HepG2 (cell line): ENCODE data around the gene SNX21. TPM values are rescaled to one million over a fixed set of nuclear protein-coding genes. Genes with fewer than 3 reads are reported as not detected.
A peak's percentile ranks its signal among the peaks of the same experiment; 100 is the strongest.

ENCODE experiments used
- ATAC-seq: fragments of 200-7000 bp; cut with Tn5 transposase; 3 replicates; pipeline ENCODE4 v1.9.1; 2020; ENCODE audit warnings: mild to moderate bottlenecking, moderate library complexity
- BruUV-seq: library from RNA; stranded (reverse); fragments of 400-500 nt; replicated peaks from 2 replicates; lab custom pipeline; 2021; lab: Mats Ljungman, UMichigan
- CTCF ChIA-PET: fragments of 300-600 bp; formaldehyde crosslinking; extraction: SDS; loops from one replicate; lab custom pipeline; 2021; ENCODE audit warnings: low total read pairs, inconsistent platforms, low intra/inter-chr PET ratio; lab: Yijun Ruan, JAX
- POLR2A ChIA-PET: fragments of 350-600 bp; sonication (Branson Sonifier 250); formaldehyde crosslinking; loops from one replicate; lab custom pipeline; 2020; ENCODE audit warnings: antibody characterized with exemption, inconsistent platforms; lab: Yijun Ruan, JAX
- DNase-seq: peaks from one replicate; pipeline ENCODE4 v3.0.0-alpha.2; 2015; ENCODE audit warnings: low spot score
- FAIRE-seq: peaks from 3 replicates; lab custom pipeline; 2011; peaks lifted over from hg19 to GRCh38; lab: Jason Lieb, UNC
- H2AFZ ChIP-seq: one replicate; pipeline ENCODE4 v1.6.1; 2011; ENCODE audit warnings: low read length, inconsistent platforms
- H3K27ac ChIP-seq: fragments of 300-600 bp; 3 replicates; pipeline ENCODE4 v1.8.0; 2011; ENCODE audit warnings: mixed run types, mild to moderate bottlenecking, mixed read lengths, low read length, inconsistent platforms; ENCODE audit not compliant: insufficient read depth; ENCODE audit errors: extremely low read length
- H3K27me3 ChIP-seq, 2 experiments: fragments of 200-600 bp in 1 of 2; 2 replicates in 1 of 2; 3 replicates in 1 of 2; pipeline versions ENCODE4 v1.6.0 to v1.8.0; 2011; ENCODE audit warnings: low read length in 2 of 2, mild to moderate bottlenecking in 2 of 2, moderate library complexity in 2 of 2, inconsistent platforms in 1 of 2; ENCODE audit not compliant: insufficient read depth in 2 of 2, control insufficient read depth in 1 of 2
- H3K36me3 ChIP-seq, 2 experiments: fragments of 200-600 bp in 1 of 2; replicated peaks in 1 of 2; 2 replicates in 1 of 2; 3 replicates in 1 of 2; pipeline versions ENCODE4 v1.5.1 to v1.8.0; 2011; ENCODE audit warnings: low read length in 2 of 2, inconsistent platforms in 1 of 2; ENCODE audit not compliant: insufficient read depth in 2 of 2, control insufficient read depth in 1 of 2
- H3K4me1 ChIP-seq: 2 replicates; pipeline ENCODE4 v1.5.1; 2012; ENCODE audit warnings: low read length, inconsistent platforms; ENCODE audit not compliant: insufficient read depth
- H3K4me2 ChIP-seq: 2 replicates; pipeline ENCODE4 v1.6.0; 2011; ENCODE audit warnings: low read depth, low read length, inconsistent platforms
- H3K4me3 ChIP-seq, 3 experiments: fragments of 200-600 bp in 1 of 3; sonication (generic), shearing (Covaris generic) in 1 of 3; replicated peaks in 1 of 3; 2 replicates each; pipeline ENCODE4 v1.5.1; 2011 to 2016; ENCODE audit warnings: low read length in 3 of 3, inconsistent platforms in 2 of 3, low read depth in 2 of 3, mild to moderate bottlenecking in 2 of 3, control low read depth in 1 of 3, mixed read lengths in 1 of 3; ENCODE audit not compliant: insufficient read depth in 1 of 3
- H3K79me2 ChIP-seq: one replicate; pipeline ENCODE4 v1.6.1; 2011; ENCODE audit warnings: low read length, inconsistent platforms; ENCODE audit not compliant: insufficient read depth
- H3K9ac ChIP-seq: 2 replicates; pipeline ENCODE4 v1.6.0; 2011; ENCODE audit warnings: mild to moderate bottlenecking, low read depth, low read length, inconsistent platforms; ENCODE audit not compliant: insufficient read depth
- H3K9me3 ChIP-seq: 2 replicates; pipeline ENCODE4 v1.5.1; 2012; ENCODE audit warnings: mild to moderate bottlenecking, low read length
- H4K20me1 ChIP-seq: 2 replicates; pipeline ENCODE4 v1.6.0; 2011; ENCODE audit warnings: inconsistent platforms, mild to moderate bottlenecking, low read length, moderate library complexity; ENCODE audit not compliant: insufficient read depth
- BORCS8-MEF2B ChIP-seq: sonication (generic); formaldehyde crosslinking; IDR thresholded peaks from 2 replicates; pipeline ENCODE4 v1.8.0; 2022; ENCODE audit warnings: mild to moderate bottlenecking, missing genetic modification reagents
- POLR2A ChIP-seq, 2 experiments: IDR thresholded peaks; 2 replicates each; pipeline ENCODE4 v1.6.1; 2011; ENCODE audit warnings: low read depth in 2 of 2, low read length in 2 of 2, mild to moderate bottlenecking in 1 of 2, moderate library complexity in 1 of 2; ENCODE audit not compliant: insufficient read depth in 1 of 2
- POLR2AphosphoS5 ChIP-seq: IDR thresholded peaks from 2 replicates; pipeline ENCODE4 v1.6.1; 2012; ENCODE audit warnings: low read depth, low read length
- ZNF124 ChIP-seq: sonication (generic); formaldehyde crosslinking; IDR thresholded peaks from 2 replicates; pipeline ENCODE4 v1.4.0; 2020; ENCODE audit warnings: missing genetic modification reagents
- ZNF33B ChIP-seq: sonication (generic); formaldehyde crosslinking; IDR thresholded peaks from 2 replicates; pipeline ENCODE4 v1.5.1; 2020; ENCODE audit warnings: mild to moderate bottlenecking, missing genetic modification reagents
- ZNF382 ChIP-seq: sonication (generic); formaldehyde crosslinking; IDR thresholded peaks from 2 replicates; pipeline ENCODE4 v1.5.0; 2020; ENCODE audit warnings: missing genetic modification reagents, mild to moderate bottlenecking, borderline replicate concordance
- ZNF546 ChIP-seq: sonication (generic); formaldehyde crosslinking; conservative IDR thresholded peaks from 2 replicates; pipeline ENCODE4 v1.8.1; 2023; ENCODE audit warnings: mild to moderate bottlenecking, missing genetic modification reagents
- WGBS: methylation state at CpG from one replicate; pipeline ENCODE4 v1.1.6; 2017; ENCODE audit warnings: low lambda C conversion rate; 5-methylcytosine and 5-hydroxymethylcytosine counted together
- in situ Hi-C: cut with HindIII; loops from 2 replicates; pipeline ENCODE4 v1.10.0; 2017; ENCODE audit warnings: low pct_unique_long_range_greater_than_20kb; ENCODE audit not compliant: extremely low pct_ligation_motif_present
- intact Hi-C: fragments of 100-400 bp; cut with micrococcal nuclease; formaldehyde crosslinking; loops from one replicate; pipeline ENCODE4 v1.10.0; 2022; ENCODE audit not compliant: unreplicated experiment
- polyA plus RNA-seq, 8 experiments: library from polyadenylated mRNA; depleted of rRNA in 3 of 8; stranded (reverse) in 7 of 8; unstranded in 1 of 8; fragments of >200 nt; fragmentation: Illumina TruSeq in 4 of 8; extraction: Trizol in 4 of 8; gene quantifications; 2 replicates each; pipeline versions ENCODE4 v1.2.1 to v1.2.3, GENCODE V29; 2011 to 2016; ENCODE audit warnings: low read depth in 4 of 8, missing spikeins in 1 of 8, mixed read lengths in 1 of 8; ENCODE audit not compliant: insufficient read depth in 1 of 8
- total RNA-seq, 5 experiments: library from RNA; depleted of rRNA; stranded (reverse); fragments of >200 nt; fragmentation: Illumina TruSeq; extraction: Trizol; gene quantifications; 2 replicates each; pipeline ENCODE4 v1.2.3, GENCODE V29; 2016; ENCODE audit warnings: low read depth in 1 of 5
- TF ChIP-seq, protein P1 (sequence below): sonication (generic); formaldehyde crosslinking; IDR thresholded peaks from 2 replicates; pipeline ENCODE4 v1.9.0; 2021; ENCODE audit warnings: missing genetic modification reagents, borderline replicate concordance
- TF ChIP-seq, protein P2 (sequence below): sonication (generic); formaldehyde crosslinking; IDR thresholded peaks from 2 replicates; pipeline ENCODE4 v1.4.0; 2020; ENCODE audit warnings: missing genetic modification reagents
- TF ChIP-seq, protein P3 (sequence below): sonication (generic); formaldehyde crosslinking; IDR thresholded peaks from 2 replicates; pipeline ENCODE4 v1.8.1; 2022; ENCODE audit warnings: low read depth, mild to moderate bottlenecking, missing genetic modification reagents
- TF ChIP-seq, protein P4 (sequence below): sonication (generic); formaldehyde crosslinking; IDR thresholded peaks from 2 replicates; pipeline ENCODE4 v1.5.1; 2020; ENCODE audit warnings: missing genetic modification reagents, mild to moderate bottlenecking, borderline replicate concordance
- TF ChIP-seq, protein P5 (sequence below): sonication (generic); formaldehyde crosslinking; IDR thresholded peaks from 2 replicates; pipeline ENCODE4 v1.5.1; 2020; ENCODE audit warnings: mild to moderate bottlenecking, missing genetic modification reagents, moderate library complexity

SNX21 gene
- total and polyA plus RNA-seq, 2 of the 13 experiments (the other 11 are each of a cell fraction or from before 2014, with no cell fraction given): 7.7 to 12.8 TPM

DNA sequence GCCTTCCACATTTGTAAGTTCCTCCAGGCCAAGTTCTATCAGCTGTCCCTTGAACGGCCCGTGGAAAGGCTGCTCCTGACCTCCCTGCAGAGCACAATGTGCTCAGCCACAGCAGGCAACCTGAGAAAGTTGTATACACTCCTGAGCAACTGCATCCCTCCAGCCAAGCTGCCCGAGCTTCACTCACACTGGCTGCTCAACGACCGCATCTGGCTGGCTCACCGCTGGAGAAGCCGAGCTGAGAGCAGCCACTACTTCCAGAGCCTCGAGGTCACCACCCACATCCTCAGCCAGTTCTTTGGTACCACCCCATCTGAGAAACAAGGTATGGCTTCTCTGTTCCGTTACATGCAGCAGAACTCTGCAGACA, 49.5 kb downstream of the SNX21 start:
- H3K4me2 ChIP-seq: no peak overlapping the region
- H3K79me2 ChIP-seq: peaks cover 16% of the 10 kb centered on the region
- DNase-seq (no peak), ATAC-seq (no peak), FAIRE-seq (no peak)
- no peak overlapping the region for H3K27ac ChIP-seq
- H3K4me1 ChIP-seq: peaks cover 22% of the 10 kb centered on the region
- CTCF ChIA-PET: no interaction called here
- WGBS: 94% methylated on average over 9 of the region's 9 CpGs
- H3K9ac ChIP-seq: no peak overlapping the region
- H3K27me3 ChIP-seq: no peaks in the 10 kb centered on the region; a peak in 1 of 5 replicates
- POLR2A ChIA-PET: interaction anchor here (0.7 to 7.5 kb wide), 13 partner anchors 8 to 88 kb away, joined by 3 to 129 read pairs (median 14); partner anchors contain the start of genes ACOT8, CTSA, NEURL2 and PCIF1
- in situ Hi-C loops: no loop called here
- no peak overlapping the region for H2AFZ ChIP-seq
- no TSS peak for BruUV-seq
- H3K36me3 ChIP-seq: peaks cover 17 to 41% of the 10 kb centered on the region in 2 experiments
- no peaks in the 10 kb centered on the region for H3K9me3 ChIP-seq
- intact Hi-C loops: loop anchor here (5.0 to 10.0 kb wide), 2 partner anchors 51 to 88 kb away; partner anchors contain the start of genes DNTTIP1, SNX21 and WFDC3
- H3K4me3 ChIP-seq: no peak overlapping the region
- H4K20me1 ChIP-seq: no peaks in the 10 kb centered on the region
- TF ChIP-seq, protein P1, sequence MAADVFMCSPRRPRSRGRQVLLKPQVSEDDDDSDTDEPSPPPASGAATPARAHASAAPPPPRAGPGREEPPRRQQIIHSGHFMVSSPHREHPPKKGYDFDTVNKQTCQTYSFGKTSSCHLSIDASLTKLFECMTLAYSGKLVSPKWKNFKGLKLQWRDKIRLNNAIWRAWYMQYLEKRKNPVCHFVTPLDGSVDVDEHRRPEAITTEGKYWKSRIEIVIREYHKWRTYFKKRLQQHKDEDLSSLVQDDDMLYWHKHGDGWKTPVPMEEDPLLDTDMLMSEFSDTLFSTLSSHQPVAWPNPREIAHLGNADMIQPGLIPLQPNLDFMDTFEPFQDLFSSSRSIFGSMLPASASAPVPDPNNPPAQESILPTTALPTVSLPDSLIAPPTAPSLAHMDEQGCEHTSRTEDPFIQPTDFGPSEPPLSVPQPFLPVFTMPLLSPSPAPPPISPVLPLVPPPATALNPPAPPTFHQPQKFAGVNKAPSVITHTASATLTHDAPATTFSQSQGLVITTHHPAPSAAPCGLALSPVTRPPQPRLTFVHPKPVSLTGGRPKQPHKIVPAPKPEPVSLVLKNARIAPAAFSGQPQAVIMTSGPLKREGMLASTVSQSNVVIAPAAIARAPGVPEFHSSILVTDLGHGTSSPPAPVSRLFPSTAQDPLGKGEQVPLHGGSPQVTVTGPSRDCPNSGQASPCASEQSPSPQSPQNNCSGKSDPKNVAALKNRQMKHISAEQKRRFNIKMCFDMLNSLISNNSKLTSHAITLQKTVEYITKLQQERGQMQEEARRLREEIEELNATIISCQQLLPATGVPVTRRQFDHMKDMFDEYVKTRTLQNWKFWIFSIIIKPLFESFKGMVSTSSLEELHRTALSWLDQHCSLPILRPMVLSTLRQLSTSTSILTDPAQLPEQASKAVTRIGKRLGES (CRISPR knock-in tag): no peak
- TF ChIP-seq, protein P2, sequence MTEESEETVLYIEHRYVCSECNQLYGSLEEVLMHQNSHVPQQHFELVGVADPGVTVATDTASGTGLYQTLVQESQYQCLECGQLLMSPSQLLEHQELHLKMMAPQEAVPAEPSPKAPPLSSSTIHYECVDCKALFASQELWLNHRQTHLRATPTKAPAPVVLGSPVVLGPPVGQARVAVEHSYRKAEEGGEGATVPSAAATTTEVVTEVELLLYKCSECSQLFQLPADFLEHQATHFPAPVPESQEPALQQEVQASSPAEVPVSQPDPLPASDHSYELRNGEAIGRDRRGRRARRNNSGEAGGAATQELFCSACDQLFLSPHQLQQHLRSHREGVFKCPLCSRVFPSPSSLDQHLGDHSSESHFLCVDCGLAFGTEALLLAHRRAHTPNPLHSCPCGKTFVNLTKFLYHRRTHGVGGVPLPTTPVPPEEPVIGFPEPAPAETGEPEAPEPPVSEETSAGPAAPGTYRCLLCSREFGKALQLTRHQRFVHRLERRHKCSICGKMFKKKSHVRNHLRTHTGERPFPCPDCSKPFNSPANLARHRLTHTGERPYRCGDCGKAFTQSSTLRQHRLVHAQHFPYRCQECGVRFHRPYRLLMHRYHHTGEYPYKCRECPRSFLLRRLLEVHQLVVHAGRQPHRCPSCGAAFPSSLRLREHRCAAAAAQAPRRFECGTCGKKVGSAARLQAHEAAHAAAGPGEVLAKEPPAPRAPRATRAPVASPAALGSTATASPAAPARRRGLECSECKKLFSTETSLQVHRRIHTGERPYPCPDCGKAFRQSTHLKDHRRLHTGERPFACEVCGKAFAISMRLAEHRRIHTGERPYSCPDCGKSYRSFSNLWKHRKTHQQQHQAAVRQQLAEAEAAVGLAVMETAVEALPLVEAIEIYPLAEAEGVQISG: 0 out of 2 replicates have a peak, but pooled peaks have one; percentile 27
- TF ChIP-seq ZNF546 (CRISPR knock-in tag) (no peak), ZNF124 (no peak), POLR2AphosphoS5 (no peak), ZNF382 (CRISPR knock-in tag) (no peak), BORCS8-MEF2B (CRISPR knock-in tag) (0 out of 2 replicates have a peak, but pooled peaks have one; percentile 15), POLR2A (IDR thresholded peaks at IDR 0.05; ENCODE audit: insufficient read depth in 1 of 2, low read depth in 2 of 2, low read length in 2 of 2) (peak in 1 of 2 experiments; percentile 49; a peak in 2 of 4 replicates), ZNF33B (CRISPR knock-in tag) (peak; percentile 74; the same call in 1 of the 2 replicates)
- TF ChIP-seq, protein P3, sequence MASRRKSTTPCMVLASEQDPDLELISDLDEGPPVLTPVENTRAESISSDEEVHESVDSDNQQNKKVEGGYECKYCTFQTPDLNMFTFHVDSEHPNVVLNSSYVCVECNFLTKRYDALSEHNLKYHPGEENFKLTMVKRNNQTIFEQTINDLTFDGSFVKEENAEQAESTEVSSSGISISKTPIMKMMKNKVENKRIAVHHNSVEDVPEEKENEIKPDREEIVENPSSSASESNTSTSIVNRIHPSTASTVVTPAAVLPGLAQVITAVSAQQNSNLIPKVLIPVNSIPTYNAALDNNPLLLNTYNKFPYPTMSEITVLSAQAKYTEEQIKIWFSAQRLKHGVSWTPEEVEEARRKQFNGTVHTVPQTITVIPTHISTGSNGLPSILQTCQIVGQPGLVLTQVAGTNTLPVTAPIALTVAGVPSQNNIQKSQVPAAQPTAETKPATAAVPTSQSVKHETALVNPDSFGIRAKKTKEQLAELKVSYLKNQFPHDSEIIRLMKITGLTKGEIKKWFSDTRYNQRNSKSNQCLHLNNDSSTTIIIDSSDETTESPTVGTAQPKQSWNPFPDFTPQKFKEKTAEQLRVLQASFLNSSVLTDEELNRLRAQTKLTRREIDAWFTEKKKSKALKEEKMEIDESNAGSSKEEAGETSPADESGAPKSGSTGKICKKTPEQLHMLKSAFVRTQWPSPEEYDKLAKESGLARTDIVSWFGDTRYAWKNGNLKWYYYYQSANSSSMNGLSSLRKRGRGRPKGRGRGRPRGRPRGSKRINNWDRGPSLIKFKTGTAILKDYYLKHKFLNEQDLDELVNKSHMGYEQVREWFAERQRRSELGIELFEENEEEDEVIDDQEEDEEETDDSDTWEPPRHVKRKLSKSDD (CRISPR knock-in tag): peak; percentile 42; the same call in 1 of the 2 replicates
- TF ChIP-seq, protein P4, sequence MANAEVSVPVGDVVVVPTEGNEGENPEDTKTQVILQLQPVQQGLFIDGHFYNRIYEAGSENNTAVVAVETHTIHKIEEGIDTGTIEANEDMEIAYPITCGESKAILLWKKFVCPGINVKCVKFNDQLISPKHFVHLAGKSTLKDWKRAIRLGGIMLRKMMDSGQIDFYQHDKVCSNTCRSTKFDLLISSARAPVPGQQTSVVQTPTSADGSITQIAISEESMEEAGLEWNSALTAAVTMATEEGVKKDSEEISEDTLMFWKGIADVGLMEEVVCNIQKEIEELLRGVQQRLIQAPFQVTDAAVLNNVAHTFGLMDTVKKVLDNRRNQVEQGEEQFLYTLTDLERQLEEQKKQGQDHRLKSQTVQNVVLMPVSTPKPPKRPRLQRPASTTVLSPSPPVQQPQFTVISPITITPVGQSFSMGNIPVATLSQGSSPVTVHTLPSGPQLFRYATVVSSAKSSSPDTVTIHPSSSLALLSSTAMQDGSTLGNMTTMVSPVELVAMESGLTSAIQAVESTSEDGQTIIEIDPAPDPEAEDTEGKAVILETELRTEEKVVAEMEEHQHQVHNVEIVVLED (CRISPR knock-in tag): peak; percentile 17; the same call in 1 of the 2 replicates
- TF ChIP-seq, protein P5, sequence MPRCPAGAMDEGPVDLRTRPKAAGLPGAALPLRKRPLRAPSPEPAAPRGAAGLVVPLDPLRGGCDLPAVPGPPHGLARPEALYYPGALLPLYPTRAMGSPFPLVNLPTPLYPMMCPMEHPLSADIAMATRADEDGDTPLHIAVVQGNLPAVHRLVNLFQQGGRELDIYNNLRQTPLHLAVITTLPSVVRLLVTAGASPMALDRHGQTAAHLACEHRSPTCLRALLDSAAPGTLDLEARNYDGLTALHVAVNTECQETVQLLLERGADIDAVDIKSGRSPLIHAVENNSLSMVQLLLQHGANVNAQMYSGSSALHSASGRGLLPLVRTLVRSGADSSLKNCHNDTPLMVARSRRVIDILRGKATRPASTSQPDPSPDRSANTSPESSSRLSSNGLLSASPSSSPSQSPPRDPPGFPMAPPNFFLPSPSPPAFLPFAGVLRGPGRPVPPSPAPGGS (CRISPR knock-in tag): 0 out of 2 replicates have a peak, but pooled peaks have one; percentile 35
